HG03064 (cell line): ENCODE data around the gene MCM3AP.
A peak's percentile ranks its signal among the peaks of the same experiment; 100 is the strongest.
"Not testable (repeated sequence)": the region's sequence is repeated elsewhere in the genome, so short reads cannot be mapped to it uniquely, and the experiment has no call there.

Experiments
- ATAC-seq: cut with Tn5 transposase; IDR thresholded peaks from one replicate; pipeline ENCODE4 v1.9.1; 2021; ENCODE audit warnings: low read depth; ENCODE audit not compliant: unreplicated experiment

Gene MCM3AP

DNA sequence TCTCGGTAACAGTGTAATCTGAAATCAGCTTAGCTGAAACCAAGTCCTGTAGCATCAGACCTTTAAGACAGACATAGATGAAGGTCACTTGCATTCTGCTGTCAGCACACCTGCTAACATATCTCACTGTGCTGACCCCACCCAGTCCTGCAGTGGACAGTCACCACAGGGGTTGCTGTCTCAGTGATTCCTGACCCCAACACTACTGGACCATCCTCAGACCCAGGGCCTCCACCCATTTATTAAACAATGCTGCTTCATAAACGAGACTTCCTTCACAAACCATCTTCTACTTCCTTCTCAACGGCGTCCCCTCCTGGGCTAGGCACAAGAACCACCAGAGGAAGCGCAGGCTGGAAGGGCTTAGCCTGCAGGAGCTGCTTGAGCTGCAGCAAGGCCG lies 39.1 kb downstream of the MCM3AP start:
- no peak for ATAC-seq

GRCh38 chr21:46245213-46245915 lies 40.0 kb downstream of the MCM3AP start:
- no peak for ATAC-seq

- no peak for ATAC-seq
Observed at GRCh38 chr21:46244602-46245001, 40.8 kb downstream of the MCM3AP start.

- no peak for ATAC-seq
Observed at GRCh38 chr21:46243960-46244361, 41.5 kb downstream of the MCM3AP start.

GRCh38 chr21:46243325-46243724 lies 42.1 kb downstream of the MCM3AP start:
- no peak for ATAC-seq

- not testable (repeated sequence) for ATAC-seq
Observed at GRCh38 chr21:46241577-46241976, 43.8 kb downstream of the MCM3AP start.

- ATAC-seq, result no peak
Observed at GRCh38 chr21:46239817-46240325, 45.5 kb downstream of the MCM3AP start.

DNA sequence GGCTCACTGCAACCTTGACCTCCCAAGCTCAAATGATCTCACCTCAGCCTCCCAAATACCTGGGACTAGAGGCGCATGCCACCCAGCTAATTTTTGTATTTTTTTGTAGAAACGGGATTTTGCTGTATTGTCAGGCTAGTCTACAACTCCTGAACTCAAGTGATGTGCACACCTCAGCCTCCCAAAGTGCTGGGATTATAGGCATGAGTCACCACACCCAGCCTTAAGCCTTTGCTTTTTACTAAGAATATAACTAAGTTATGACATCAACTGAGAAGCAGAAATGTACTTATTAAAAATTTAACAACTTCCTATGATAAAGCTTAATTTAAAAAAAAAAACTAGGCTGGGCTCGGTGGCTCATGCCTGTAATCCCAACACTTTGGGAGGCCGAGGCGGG lies 47.9 kb downstream of the MCM3AP start:
- ATAC-seq, result no peak

DNA sequence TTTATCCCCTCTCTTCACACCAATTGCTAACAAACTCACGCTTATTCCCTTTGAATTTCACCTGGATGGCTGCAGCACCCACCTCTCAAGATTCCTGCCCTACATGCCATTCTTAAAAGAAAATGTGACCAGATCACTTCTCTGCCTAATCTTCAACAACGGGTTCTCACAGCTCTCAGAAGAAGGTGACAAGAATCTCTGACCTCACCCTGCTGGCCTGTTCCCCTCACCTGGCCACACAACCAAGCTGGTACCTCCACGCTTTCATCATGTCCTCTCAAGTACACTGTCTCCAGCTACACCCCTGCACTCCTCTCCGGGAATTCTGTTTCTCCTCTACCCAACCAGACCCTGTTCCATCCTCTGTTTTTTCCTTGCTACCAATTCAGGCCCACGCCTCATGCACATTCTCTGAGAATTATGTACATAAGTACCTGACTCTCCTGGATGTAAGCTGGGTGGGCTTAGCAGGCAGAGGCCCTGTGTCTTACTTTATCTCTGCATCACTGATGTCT lies 50.9 kb downstream of the MCM3AP start:
- no peak for ATAC-seq

DNA sequence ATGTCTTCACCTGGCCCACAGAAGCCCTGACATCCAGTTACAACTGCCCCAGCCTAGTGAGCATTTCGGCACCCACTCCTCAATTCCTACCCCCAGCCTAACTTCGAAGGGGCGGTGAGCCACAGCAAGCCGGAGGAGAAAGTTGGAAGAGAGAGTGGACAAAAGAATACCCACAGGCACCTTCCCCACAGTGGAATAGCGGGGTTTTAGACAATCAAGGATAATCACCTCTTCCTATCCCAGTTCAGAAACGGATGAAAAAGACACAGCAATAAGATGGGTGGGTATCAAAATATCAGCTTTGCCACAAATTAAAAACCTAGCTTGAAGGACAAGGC lies 55.5 kb downstream of the MCM3AP start:
- no peak for ATAC-seq

DNA sequence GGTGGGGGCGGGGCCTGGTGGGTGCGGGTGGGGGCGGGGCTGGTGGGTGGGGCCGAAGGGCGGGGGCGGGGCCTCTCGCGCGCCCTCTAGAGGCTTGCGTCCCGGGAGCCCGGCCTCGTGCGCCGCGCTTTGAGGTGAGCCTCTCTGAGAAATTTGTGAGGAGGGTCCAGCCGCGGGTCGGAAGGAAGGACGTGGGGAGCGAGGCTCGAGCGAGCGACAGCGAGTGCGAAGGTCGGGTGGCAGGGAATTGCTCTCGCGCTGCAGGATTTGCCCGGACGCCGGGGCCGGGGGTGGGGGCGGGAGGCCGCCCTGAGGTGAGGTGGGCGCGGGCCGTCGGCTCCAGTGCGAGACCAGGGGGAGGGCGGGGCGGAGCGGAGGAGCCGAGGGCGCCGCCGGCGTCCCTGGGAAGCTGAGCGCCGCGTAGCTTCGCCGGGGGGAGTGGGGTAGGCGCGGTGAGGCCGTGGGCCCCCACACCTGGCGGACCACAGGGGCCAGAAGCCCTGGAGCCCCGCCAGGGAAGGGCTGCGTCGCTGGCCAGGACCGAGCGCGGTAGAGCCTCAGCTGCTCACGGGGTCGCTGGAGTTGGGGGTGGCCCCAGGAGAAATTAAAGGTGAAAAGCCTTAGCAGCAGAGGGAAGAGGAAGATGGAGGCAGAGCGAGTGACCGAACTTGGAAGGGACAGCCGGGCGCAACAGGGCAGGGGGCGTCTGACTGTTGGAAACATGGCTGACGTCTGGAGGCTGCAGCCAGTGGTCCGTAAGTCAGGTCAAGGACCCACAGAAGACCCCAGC lies 56.1 kb downstream of the MCM3AP start:
- no peak for ATAC-seq

DNA sequence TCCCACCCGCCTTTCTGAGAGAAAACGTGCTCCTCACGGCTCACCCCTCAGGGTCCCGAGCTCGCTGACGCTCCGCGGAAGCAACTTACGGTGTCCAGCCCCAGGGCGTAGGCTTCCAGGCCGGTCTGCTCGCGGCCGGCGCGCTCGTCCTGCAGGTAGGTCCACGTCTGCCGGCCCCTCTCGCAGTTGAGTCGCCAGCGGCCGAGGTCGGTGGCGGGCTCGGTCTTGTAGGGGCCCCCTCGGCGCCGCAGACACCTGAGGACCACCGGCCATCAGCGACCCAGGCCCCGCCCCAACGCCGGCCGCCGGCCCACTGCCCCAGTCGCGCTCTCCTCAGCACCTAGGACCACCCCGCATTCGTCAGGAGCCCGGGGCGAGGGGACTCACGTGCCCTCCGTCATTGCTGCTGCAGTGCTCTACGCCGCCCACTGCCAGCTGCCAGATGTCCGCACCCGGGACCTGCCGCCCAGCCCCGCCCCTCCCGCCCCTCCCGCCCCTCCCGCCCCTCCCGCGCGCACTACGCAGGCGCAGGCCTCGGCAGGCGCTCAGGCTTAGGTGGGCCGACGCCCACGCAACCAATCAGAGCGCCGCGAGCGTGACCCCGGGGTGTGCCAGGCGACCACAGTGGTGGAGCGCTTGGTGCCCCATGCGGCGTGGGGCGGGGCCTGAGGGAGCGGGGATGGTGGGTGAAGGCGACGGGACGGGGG lies 56.9 kb downstream of the MCM3AP start, which contains the start of gene LSS:
Gene LSS (minus strand): TSS at position 430 of the 707 bp plus-strand sequence. CDS start 29 bp downstream, at position 401.
- ATAC-seq, result peak; percentile 64

DNA sequence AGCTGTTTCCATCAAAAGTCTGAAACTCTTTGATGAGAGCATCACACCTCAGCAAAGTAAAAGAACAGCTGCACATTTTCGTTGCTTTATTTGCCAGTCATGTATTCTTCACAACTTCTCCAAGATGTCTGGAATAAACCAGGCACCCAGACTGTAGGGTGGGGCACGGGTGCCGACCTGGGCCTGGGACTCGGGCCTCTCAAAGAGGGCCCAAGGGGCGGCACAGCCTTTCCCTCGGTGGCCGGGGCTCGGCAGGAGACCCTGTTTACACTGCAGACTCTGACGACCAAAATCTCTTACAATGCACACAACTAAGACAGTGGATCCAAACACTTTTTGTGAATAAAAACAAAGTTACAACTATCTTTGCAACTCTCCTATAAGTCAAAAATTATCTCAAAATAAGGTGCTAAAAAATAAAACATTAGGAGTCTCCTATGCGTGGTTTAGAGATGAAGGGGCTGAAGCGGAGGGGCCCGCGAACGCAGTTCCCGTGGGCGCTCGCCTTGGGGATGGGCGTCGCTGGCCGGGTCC lies 57.5 kb downstream of the MCM3AP start:
- no peak for ATAC-seq

DNA sequence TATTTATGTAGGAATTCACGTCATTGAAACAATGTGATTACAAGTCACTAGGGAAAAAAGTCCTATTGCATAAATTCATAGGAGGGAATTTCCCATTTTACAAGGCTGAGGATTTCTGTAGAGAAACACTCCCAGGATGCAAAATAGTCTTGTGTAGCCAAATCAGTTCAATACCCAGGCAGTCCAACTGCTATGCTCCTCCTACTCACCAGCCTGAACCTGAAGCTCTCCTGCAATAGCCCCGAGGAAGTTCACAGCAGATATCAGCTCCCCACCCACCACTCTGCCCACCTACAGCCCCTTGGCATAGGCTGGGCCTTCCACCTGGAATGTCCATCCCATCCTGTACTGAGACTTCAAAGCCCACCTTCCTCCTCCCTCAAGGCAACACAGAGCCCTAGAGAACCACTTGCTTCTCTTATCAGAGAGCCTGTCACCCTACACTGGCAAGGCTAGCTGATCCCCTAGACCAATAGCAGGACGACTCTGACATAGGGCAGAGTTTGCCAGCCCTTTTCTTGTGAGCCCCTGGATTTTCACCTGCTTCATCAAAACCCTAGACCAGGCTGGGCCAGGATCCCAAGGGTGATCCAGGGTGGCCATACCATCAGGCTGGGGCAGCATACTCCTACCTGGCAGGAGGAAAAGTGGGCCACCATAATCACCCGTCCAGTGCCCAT lies 58.4 kb downstream of the MCM3AP start:
- ATAC-seq, result no peak

- no peak for ATAC-seq
Observed at GRCh38 chr21:46226146-46226545, 59.3 kb downstream of the MCM3AP start.

GRCh38 chr21:46223661-46224060 lies 61.8 kb downstream of the MCM3AP start:
- ATAC-seq, result not testable (repeated sequence)

DNA sequence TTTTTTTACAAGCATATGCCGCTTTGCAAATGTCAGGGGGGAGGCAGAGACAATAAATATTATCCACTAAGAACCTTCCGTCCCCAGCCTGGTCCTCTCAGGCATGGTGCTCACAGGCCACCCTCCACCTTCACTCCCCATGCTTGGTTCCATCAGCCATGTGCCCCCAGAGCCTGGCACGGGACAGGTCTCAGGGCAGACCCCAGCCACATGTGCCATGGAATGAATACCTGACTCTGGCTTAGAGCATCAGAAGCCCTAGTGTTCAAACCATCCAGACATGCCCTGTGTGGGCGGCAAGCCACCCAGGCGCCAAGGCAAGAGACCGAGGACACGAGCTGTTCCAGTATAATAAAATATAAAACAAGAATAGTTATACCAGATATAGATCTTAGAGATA lies 62.2 kb downstream of the MCM3AP start:
- ATAC-seq, result no peak

DNA sequence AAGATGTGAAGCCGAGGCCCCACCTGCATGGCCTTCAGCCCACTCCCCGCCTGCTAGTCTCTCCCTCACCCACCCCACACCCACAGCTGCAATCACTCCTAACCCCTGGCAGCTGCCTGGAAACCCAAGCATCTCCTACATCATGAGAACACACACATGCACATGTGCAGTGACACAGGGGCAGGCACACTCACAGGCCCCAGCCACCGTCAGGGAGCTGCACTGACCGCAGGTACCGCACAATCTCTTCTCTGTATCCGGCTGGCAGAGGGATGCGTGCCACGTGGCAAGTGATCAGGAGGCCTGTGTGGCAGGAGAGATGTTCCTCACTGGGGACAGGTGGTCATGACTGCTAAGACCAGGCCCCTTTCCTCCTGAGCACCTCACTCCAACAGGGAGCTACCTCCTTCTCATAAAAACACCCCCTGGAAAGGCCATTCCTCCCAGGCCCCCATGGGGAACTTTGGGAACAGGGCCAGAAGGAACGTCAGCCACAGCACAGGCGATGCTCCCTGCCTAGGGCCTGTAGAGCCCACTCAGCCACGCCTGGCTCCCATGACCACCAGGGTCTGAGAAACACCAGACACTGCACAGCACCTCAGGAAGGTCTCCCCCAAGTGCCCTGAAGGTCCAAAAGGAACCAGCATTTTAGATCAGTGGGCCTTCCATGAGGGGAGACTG lies 62.8 kb downstream of the MCM3AP start:
- ATAC-seq, result no peak

GRCh38 chr21:46221664-46222435 lies 63.6 kb downstream of the MCM3AP start:
- no peak for ATAC-seq
